Measurements from ENCODE around the gene TOR1AIP2. TPM values are rescaled to one million over a fixed set of nuclear protein-coding genes. Genes with fewer than 3 reads are reported as not detected.

The TOR1AIP2 gene
- total and polyA plus RNA-seq, 2 of the 8 experiments (the other 6 are each of a cell fraction or from before 2014, with no cell fraction given), result 12.1 to 75.2 TPM

DNA sequence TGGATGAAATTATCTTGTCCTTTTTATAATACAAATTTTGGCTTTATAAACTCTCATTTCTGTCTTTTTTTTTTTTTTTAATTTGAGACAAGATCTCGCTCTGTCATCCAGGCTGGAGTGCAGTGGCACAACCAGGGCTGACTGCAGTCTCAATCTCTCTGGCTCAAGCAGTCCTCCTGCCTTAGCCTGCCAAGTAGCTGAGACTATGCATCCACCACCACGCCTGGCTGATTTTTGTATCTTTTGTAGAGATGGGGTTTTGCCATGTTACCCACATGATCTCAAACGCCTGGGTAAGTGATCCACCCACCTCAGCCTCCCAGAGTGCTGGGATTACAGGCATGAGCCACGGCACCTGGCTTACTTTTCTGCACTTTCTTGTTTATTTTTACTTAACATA, 12.0 kb upstream of the TOR1AIP2 start:
- Histone ChIP-seq H3K27me3 (replicated peaks in 1 of 4; ENCODE audit: control insufficient read depth in 3 of 4, extremely low read depth in 1 of 4, insufficient read depth in 3 of 4, low read length in 3 of 4) (no peaks in the 10 kb centered on the region), H3K79me1 (ENCODE audit: low read depth, low read length) (peaks cover 2% of the 10 kb centered on the region; the same call in 1 of the 2 replicates), H2AK5ac (ENCODE audit: low read depth, low read length) (no peak overlapping the region), H3K27ac (ENCODE audit: low read depth, low read length) (no peak overlapping the region), H3K56ac (replicated peaks; ENCODE audit: insufficient read length, low read depth, low read length) (no peak overlapping the region), H3K9me3 (ENCODE audit: insufficient read depth in 2 of 2, low read depth in 1 of 2, low read length in 1 of 2) (no peaks in the 10 kb centered on the region), H4K8ac (ENCODE audit: extremely low read depth, insufficient read depth, low read length) (no peak overlapping the region), H3K23me2 (ENCODE audit: low read depth, low read length) (no peaks in the 10 kb centered on the region), H3K4me1 (replicated peaks in 1 of 4; ENCODE audit: control insufficient read depth in 3 of 4, insufficient read depth in 4 of 4, low read length in 3 of 4) (no peaks in the 10 kb centered on the region), H4K20me1 (replicated peaks in 1 of 2; ENCODE audit: control insufficient read depth in 1 of 2, insufficient read depth in 2 of 2, low read length in 2 of 2) (no peaks in the 10 kb centered on the region), H3K23ac (ENCODE audit: insufficient read length) (no peak overlapping the region), H2BK5ac (ENCODE audit: low read depth, low read length) (no peak overlapping the region), H3K4me2 (ENCODE audit: insufficient read depth in 1 of 2, low read depth in 2 of 2, low read length in 2 of 2) (no peak overlapping the region), H3K14ac (ENCODE audit: insufficient read length) (no peak overlapping the region), H3K18ac (ENCODE audit: extremely low read depth, low read length) (no peak overlapping the region), H3K4ac (replicated peaks; ENCODE audit: insufficient read length, low read depth, low read length) (no peak overlapping the region), H2BK15ac (ENCODE audit: low read length) (no peak overlapping the region), H3K4me3 (ENCODE audit: extremely low read depth in 1 of 4, insufficient read depth in 2 of 4, low read depth in 3 of 4, low read length in 4 of 4) (no peak overlapping the region), H3K36me3 (ENCODE audit: control insufficient read depth in 2 of 4, insufficient read depth in 4 of 4, low read length in 3 of 4) (peaks cover 0 to 31% (median 3%) of the 10 kb centered on the region in 4 experiments; a peak in 3 of 8 replicates), H2BK120ac (replicated peaks; ENCODE audit: low read depth, low read length) (no peak overlapping the region), H2BK20ac (ENCODE audit: low read length) (no peak overlapping the region), H3K9ac (replicated peaks in 1 of 4; ENCODE audit: extremely low read depth in 1 of 4, low read depth in 3 of 4, low read length in 3 of 4) (no peak overlapping the region), H4K91ac (replicated peaks; ENCODE audit: insufficient read length, low read length) (no peak overlapping the region), H2AFZ (ENCODE audit: low read length) (no peak overlapping the region), H4K5ac (ENCODE audit: insufficient read length, low read depth, low read length) (no peak overlapping the region), H2BK12ac (ENCODE audit: low read depth, low read length) (no peak overlapping the region), H3K79me2 (ENCODE audit: control insufficient read depth in 1 of 2, insufficient read depth in 2 of 2, low read length in 2 of 2) (peaks cover 0 to 1% of the 10 kb centered on the region in 2 experiments; a peak in 1 of 4 replicates)
- no peak for DNase-seq (ENCODE audit: low read depth in 1 of 2, low spot score in 2 of 2)
- ChIA-PET CTCF (ENCODE audit: partially characterized antibody) (no interaction called here), POLR2A (ENCODE audit: partially characterized antibody) (no interaction called here)
- WGBS, 2 experiments (ENCODE audit: extremely low coverage in 1 of 2, insufficient coverage in 1 of 2, insufficient read length in 1 of 2, insufficient replicate concordance in 2 of 2, low coverage in 1 of 2, low lambda C conversion rate in 2 of 2, missing lambda C conversion rate in 1 of 2), result 85% methylated on average over 3 of the region's 4 CpGs; no CpG with 5 or more reads in 1 of the 2 experiments
- FAIRE-seq, result no peak
- TF ChIP-seq BCL11A (IDR thresholded peaks at IDR 0.05; ENCODE audit: low read depth in 2 of 2, low read length in 2 of 2) (no peak), JUND (IDR thresholded peaks at IDR 0.05; ENCODE audit: low read length) (no peak), RAD21 (IDR thresholded peaks at IDR 0.05 in 1 of 2, conservative IDR thresholded peaks at IDR 0.05 in 1 of 2; ENCODE audit: low read depth in 2 of 2, low read length in 2 of 2) (no peak), CBX8 (IDR thresholded peaks at IDR 0.05; ENCODE audit: borderline replicate concordance, low read depth, low read length) (no peak), SRF (IDR thresholded peaks at IDR 0.05; ENCODE audit: low read depth, low read length) (no peak)

Measured in H1 (cell line).